HG02938 (cell line): ENCODE measurements around the gene THSD4.
"Not testable (repeated sequence)": the region's sequence is repeated elsewhere in the genome, so short reads cannot be mapped to it uniquely, and the experiment has no call there.

Experiments used
- ATAC-seq: cut with Tn5 transposase; IDR thresholded peaks from one replicate; pipeline ENCODE4 v1.9.1; 2021; ENCODE audit warnings: mild to moderate bottlenecking, moderate library complexity; ENCODE audit not compliant: unreplicated experiment

Gene THSD4

DNA sequence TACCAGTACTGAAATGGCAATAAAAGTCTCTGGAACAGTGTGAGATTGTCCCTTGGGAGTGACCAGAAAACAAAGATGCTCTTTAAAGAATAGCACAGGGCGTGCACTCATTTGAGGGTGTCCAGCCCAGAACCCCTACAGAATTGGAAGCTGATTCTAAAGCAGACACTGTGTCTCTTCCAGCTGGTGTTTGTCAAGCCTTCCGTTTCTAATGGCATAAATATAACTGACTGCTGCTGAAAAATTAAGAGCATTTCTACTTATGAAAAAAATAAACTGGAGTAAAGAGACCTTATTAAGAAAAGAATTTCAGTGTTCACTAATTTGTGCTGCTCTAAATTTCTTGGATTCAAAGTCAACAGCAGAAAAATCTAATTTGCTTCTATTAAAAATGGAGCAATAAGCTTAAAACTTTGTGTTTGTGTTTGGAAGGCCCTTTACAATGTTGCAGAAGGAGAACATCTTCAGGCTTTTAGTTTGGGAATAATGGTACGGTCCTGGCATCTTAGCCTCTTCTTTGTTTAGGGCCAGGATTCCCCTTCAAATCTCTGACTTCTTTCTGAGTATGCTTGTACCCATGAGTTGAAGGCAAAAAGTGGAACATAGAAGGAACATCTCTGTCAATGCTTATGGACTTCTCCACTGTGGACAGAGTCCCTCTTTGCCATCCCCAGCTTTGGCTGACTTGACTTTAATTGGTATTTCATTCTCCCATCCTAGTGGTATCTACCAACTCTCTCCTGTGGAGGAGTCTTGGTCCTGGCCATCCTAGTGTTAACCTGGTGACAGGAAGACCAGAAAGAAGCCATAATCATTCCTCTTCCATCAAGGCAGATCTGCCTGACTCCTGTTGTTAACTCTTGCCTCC lies 65.9 kb downstream of the THSD4 start:
- no peak for ATAC-seq

DNA sequence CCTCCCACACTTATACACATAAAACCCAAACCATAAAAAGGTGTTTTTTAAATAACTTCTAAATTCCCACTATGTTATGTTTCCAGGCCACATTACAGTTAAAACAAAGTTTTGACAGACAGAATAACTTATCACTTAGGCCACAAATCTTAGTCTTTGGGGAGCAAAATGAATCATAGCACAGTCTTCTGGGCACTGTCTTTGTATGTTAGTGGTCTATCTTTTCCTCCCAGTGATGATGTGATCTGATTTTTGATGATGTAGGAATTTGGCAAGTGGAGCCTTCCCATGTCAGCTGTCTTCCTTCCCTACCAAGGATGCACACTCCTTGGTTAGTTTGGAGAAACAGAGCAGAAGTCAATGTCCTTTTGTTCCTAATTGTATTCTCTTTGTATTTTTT lies 67.3 kb downstream of the THSD4 start:
- ATAC-seq: no peak

DNA sequence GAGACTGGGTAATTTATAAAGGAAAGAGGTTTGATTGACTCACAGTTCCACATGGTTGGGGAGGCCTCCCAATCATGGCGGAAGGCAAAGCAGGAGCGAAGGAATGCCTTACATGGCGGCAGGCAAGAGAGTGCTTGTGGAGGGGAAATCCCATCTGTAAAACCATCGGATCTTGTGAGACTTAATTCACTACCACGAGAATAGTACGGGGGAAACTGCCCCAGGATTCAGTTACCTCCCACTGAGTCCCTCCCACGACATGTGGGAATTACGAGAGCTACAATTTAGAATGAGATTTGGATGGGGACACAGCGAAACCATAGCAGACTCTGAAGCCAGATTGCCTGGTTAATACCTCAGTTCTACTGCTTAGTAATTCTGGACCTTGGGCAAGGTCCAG lies 67.8 kb downstream of the THSD4 start:
- no peak for ATAC-seq

DNA sequence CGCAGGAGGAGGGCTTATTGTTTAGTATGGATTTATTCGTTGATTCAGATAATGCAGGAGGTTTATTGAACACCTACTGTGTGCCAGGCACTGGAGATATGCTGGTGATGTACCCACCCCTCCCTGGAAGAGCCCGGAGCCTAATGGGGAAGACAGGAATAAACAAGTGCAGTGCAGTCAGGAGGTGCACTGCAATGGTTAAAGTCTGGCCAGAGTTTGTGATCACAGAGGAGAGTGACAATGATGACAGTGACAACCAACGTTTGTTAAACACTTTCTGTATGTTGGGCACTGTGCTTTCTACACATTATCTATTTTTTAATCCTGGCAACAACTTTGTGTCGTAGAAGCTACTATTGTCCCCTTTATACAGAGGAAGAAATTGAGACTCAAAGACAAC lies 70.4 kb downstream of the THSD4 start:
- no peak for ATAC-seq

DNA sequence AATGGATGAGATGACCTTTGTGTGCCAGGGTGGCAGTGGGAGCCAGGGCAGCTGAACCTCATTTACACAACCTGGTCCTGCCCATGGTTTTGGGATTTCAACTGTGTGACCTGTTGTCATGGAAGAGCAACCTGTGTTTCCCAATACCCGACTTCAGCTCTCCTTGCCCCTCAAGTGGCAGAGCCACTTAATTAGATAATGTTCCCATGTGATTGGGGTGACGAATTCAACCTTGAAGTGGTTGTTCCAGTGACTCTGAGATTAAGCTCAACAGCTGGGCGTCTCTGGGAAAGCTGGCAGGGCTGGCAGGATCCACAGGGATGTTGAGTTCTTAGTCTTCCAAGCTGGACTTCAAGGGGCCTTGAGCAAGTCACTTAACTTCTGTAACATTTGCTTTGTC lies 71.0 kb downstream of the THSD4 start:
- no peak for ATAC-seq

DNA sequence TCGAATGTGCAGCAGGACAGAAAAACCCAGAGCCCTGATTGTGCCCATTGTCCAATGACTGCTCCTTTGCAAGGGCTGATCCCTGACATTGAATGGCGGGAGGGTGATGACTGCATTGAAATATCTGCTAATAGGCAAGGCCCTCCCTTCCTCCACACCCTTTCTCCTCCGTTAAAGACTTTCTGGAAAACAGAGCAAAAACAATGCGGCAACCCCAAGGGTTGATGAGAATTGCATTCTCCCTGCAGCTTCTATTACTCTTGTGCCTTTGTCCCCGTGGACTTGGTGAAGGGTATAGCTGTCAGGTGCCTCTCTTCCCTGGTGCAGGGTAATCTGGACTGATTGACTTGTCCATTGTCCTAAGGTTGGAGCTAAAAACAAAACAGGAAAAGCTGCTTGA lies 71.8 kb downstream of the THSD4 start:
- ATAC-seq: no peak

DNA sequence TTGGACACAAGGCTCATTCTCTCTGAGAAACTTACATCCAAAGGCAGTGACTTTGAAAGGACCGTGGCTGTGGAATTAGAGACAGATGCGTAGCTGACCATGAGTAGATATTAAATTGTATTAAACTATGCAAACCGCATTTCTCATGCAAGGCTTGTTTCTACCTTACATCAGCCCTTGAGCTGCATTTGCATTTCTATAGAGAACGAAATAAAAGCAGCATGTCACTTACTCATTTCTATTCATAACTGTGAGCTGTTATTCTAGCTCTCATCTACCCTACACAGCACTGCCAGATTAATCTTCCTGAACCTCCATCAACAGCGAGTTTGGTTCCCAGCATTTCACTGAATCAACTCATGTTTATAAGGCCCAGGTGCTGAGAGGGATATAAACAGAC lies 72.3 kb downstream of the THSD4 start:
- no peak for ATAC-seq

DNA sequence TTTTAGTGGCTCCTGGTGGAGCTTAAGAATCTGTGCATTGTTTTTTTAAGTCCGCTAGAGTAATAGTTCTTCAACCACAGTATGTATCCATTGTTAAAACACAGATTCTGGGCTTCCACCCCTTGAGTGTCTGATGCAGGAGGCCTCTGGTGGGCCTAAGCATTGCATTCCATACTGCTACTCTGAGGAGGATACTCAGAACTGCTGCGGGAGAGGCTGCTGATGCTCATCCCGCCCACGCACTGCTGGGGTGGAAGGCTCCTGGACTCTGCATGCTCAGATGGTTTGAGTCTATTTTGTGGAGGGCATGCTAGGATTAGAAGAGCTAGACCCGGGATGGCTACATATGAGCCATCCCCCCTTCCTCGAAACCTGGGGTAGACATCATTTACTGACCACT lies 74.4 kb downstream of the THSD4 start:
- ATAC-seq: no peak

DNA sequence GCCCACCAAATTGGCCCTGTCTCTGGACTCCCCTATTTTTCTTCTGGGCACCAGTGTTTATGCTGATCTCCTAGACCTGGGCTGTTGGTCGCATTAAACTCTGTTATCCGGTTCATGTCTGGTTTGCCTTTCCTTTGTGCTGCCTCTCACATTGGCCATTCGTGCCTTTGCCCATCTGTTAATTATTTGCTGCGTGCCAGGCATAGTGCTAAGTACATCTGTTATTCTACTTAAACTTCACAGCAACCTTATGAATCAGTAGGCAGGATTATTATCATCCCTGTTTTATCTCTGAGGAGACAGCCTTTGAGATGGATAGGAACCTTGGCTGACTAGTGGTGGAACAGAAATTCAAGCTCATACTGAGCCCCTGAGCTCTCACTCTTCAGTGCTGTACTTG lies 76.0 kb downstream of the THSD4 start:
- no peak for ATAC-seq

DNA sequence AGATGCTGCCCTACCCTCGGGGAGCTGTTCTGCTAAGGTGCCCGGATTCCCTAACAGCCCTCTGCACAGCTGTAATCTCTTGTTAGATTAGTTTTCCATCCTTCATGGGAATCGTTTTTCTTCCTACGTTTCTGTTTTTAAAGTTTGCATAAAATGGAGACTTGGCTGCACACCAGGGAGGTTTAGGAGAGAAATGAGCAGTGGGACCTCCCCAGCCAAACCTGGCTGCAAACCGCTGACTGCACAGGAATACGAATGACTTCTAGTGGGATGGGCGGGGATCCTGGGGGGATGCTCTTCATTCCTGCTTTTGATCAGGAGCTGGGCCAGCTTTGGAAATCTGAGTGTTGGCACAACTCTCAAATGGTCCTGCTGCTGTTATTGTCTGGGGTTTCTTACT lies 77.5 kb downstream of the THSD4 start:
- no peak for ATAC-seq

DNA sequence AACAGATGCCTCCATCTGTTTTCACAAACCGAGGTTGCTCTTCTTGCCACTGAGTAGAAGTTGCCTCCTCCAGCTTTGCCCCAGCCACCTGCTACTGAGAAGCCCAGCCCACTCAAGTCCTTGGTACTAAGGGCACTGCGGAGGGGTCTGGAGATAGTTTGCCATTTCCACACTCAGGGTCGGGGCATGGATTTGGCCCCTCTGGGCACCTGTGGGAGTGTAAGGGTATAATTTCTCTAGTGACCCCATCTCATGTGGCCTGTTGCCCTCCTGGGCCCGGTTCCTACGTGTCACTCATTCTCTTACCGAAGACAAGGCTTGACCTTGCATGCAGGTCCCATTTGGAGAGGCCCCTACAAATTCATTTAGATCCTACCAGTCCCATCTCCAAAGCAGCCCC lies 79.0 kb downstream of the THSD4 start:
- ATAC-seq: no peak

DNA sequence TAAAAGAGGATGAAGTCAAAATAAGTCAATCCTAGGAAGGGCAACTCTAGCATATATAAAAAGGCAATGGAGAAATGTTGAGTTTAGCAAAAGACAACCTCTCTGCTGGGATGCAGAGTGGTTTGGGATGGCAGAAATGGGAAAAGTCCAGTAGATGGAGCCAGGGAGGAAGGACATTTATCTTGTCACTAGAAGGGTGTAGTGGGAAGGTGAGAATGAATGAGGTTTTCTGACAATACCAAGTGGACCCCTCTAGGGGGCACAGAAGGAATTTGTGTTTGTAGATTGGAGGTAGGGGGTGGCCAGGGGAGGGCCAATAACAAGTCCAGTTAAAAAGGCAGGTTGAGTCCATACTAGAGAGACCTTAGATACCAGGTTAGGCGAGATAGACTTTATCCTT lies 80.0 kb downstream of the THSD4 start:
- no peak for ATAC-seq

DNA sequence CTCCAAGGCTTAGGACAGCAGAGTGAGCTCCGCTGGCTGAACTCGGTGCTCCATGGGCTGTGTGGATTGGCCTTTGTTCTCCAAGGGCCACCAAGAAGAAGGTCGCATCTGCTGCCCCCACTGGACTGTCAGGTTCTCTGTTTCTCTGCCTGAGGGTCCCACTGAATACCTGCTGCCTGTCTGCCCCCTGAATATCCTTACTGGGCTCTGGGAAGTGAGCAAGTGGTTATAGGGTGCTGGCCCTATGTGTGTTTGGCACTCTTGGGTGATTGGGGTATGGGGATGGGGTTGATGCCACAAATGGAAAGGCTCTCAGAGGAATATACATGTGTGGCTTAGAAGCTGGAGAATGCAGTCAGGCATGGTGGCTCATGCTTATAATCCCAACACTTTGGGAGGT lies 82.3 kb downstream of the THSD4 start:
- ATAC-seq: no peak

DNA sequence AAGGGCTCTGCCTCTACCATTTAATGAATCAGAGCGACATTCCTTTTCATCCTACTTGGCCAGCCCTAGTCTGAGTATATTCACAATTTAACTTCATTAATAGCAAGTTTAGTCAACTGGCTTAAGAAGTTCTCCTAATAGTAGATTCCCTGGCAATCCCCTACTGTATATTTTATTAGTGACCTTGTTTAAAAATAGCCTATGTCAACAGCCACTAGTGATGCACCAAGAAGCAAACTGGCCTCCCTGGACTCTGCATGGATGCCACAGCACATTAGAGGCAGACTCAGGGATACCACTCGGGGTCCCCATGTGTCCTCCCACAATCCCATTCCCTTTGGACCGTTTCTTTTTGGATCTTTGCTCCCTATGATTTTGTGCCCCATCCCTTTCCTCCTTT lies 83.6 kb downstream of the THSD4 start:
- ATAC-seq: no peak

DNA sequence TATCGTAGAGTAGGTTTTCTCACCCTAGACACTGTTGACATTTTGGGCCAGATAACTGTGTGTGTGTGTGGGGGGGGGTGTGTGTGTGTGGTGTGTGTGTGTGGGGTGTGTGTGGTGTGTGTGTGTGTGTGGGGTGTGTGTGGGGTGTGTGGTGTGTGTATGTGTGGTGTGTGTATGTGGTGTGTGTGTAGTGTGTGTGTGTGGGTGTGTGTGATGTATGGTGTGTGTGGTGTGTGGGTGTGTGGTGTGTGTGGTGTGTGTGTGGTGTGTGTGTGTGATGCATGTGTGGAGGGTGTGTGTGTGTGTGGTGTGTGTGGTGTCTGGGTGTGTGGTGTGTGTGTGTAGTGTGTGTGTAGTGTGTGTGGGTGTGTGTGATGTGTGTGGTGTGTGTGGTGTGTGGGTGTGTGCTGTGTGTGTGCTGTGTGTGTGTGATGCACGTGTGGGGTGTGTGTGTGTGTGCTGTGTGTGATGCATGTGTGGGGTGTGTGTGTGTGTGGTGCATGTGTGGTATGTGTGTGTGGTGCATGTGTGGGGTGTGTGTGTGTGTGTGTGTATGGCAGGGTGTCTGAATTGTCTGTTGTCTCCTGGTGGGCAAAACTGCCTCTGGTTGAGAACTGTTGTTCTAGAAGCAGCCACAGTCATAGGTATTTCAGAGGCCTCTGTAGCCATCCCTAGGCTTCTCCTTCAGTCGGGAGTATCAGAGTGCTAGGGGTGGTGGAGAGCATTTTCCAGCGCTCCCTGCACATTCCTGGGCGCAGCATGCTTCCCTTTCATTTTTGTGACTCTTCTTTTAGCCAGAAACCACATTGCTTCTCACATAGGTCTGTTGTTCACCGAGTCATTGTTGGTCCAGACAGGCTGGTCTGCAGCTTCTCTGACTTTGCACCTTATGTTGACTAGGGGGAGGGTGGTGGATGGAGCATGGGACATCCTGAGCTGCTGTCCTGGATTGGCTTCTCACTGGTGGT lies 84.4 kb downstream of the THSD4 start:
- no peak for ATAC-seq

DNA sequence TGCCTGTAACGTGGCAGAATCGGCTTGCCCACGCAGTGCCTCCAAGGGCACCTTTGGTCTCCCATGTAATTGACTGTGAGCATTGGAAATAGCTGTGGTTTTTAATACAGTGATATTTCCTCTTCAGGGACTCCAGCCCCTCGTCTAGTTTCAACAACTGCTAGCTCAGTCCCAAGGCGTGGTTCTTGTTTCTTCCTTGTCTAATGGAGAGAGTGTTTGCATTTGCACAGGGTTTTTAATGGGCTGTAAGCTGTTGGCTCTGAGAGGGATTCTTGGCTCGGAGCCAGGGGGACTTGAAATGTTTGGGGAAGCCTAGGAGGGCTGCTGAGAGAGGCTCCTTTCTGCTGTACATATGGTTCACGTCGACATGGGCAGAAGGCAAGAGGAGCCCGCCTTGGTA lies 86.2 kb downstream of the THSD4 start:
- ATAC-seq: no peak

DNA sequence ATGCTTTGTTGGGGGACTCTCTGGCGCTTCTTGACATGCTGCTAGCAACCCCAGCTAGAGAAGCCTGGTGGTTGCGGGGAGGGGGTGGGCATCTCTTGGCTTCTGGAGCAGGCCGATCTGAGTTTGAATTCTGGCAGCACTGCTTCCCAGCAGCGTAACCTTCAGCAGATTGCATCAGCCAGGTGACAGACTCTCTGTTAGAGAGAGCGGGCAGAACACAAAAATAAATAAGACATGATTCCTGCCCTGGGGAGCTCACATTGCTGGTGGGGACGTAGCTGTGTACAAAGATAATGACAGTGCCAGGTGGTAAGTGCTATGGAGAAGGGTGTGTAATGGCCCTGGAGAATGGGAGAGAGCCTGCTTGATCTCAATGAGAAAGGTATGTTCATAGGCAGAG lies 87.4 kb downstream of the THSD4 start:
- no peak for ATAC-seq

DNA sequence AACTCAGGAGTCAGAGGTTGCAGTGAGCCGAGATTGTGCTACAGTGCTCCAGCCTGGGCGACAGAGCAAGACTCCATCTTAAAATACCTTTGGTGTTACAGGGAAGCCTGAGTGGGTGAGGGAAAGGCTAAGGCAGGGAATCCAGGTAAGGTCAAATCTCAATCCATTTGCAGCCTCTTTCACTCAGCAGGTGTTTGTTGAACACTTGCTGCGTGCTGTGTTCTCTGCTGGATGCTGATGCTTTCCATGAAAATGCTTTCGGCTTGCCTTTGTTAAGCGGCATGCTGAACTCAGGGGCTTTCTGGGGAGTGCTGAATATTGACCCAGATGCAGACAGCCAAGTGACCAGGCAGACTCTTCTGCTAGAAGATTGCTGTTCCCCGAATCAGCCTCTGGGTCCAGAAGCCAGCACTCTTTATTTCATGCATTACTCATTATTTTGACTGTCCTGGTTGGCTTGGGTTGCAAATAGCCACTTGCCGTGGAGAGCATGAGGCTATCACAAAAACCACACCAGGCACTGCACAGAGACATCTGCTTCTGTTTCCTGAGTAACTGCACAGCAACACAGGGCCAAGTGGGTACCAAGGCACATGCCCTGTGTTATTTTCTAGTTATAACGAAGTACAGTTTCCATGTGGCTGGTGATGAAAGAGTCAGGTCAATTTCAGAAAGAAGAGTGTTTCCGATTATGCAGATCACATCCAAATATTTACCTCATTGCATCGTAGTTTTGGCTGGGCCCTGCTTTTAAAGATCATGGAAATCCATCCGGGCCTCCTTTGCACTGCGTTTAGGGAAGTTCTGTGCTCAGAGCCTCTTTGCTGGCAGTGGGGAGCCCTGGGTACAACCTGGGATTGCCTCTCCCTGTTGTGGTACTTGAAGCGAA lies 88.6 kb downstream of the THSD4 start:
- no peak for ATAC-seq

DNA sequence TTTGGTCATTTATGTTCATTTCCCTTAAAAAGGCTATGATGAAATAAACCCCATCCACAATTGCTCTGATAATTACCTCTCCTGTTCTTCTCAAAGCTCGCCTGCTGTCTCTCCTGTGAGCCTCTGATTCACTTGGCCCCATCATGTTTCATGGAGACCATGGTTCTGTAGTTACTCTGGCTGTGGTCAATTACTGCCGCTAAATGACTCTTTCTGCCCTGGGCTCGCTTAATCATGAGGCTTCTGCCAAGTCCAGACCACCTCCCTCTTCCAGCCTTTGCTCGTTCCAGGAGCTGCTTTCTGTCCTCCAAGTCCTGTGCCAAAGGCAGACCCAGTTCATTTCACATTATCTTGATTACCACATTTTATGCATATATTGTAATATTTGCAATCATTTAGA lies 91.9 kb downstream of the THSD4 start:
- no peak for ATAC-seq

DNA sequence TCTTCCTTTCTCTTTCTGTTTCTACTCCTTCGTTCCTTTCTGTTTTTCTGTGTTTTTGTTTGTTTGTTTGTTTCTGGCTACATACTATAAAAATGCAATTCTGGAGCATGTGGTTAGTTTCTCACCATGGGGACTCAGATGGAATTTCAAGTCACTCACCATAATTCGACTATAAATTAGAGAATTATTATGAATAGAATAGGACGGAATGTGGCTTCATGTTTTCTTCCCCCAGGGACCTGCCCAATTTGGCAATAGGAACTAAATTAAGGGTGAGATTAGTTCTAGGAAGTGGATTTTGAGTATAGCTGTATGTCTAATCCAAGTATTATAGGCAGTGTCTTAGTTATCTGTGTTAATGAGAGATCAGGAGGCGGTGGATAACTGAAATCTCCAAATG lies 96.9 kb downstream of the THSD4 start:
- ATAC-seq: no peak

DNA sequence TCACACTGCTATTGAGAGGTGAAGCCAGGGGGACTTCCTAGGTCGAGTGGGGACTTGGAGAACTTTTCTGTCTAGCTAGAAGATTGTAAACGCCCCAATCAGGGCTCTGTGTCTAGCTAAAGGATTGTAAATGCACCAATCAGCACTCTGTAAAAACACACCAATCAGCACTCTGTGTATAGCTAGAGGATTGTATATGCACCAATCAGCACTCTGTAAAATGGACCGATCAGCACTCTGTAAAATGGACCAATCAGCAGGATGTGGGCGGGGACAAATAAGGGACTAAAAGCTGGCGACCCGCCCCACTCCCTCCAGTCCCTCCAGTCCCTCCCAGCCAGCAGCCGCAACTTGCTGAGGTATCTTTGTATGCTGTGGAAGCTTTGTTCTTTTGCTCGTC lies 98.7 kb downstream of the THSD4 start:
- ATAC-seq: not testable (repeated sequence)
